ENCODE measurements around the gene CHKB.
"Not testable (repeated sequence)": the region's sequence is repeated elsewhere in the genome, so short reads cannot be mapped to it uniquely, and the experiment has no call there.

Gene CHKB

GRCh38 chr22:50544078-50544745 is 38.4 kb downstream of the CHKB start:
- Mint-ChIP-seq H3K4me3 (peak overlapping the region; percentile 52), H3K27ac (peak overlapping the region; percentile 81), H3K4me1 (ENCODE audit: low read depth) (peaks cover 51% of the 10 kb centered on the region), H3K27me3 (no peaks in the 10 kb centered on the region), H3K9me3 (ENCODE audit: low read depth) (no peaks in the 10 kb centered on the region), H3K36me3 (no peaks in the 10 kb centered on the region)

- peak overlapping the region; percentile 93 for H3K27ac Mint-ChIP-seq
- no peaks in the 10 kb centered on the region for H3K27me3 Mint-ChIP-seq
- no peaks in the 10 kb centered on the region for H3K36me3 Mint-ChIP-seq
- no peaks in the 10 kb centered on the region for H3K9me3 Mint-ChIP-seq (ENCODE audit: low read depth)
- peak overlapping the region; percentile 64 for H3K4me3 Mint-ChIP-seq
- peaks cover 61% of the 10 kb centered on the region for H3K4me1 Mint-ChIP-seq (ENCODE audit: low read depth)
Measured at GRCh38 chr22:50542416-50542927, 40.2 kb downstream of the CHKB start.

- H3K4me3 Mint-ChIP-seq; H3K27me3 Mint-ChIP-seq; H3K9me3 Mint-ChIP-seq (ENCODE audit: low read depth); H3K36me3 Mint-ChIP-seq: not testable (repeated sequence)
- Mint-ChIP-seq H3K4me1 (ENCODE audit: low read depth) (peaks cover 61% of the 10 kb centered on the region), H3K27ac (peak overlapping the region; percentile 93)
Measured at GRCh38 chr22:50541667-50542026, 41.0 kb downstream of the CHKB start.

GRCh38 chr22:50540381-50540780 is 42.3 kb downstream of the CHKB start:
- peaks cover 52% of the 10 kb centered on the region for H3K4me1 Mint-ChIP-seq (ENCODE audit: low read depth)
- H3K4me3 Mint-ChIP-seq, result peak overlapping the region; percentile 35
- H3K27ac Mint-ChIP-seq, result peak overlapping the region; percentile 93

GRCh38 chr22:50537765-50538164 is 44.9 kb downstream of the CHKB start:
- no peaks in the 10 kb centered on the region for H3K27me3 Mint-ChIP-seq
- peaks cover 56% of the 10 kb centered on the region for H3K4me1 Mint-ChIP-seq (ENCODE audit: low read depth)
- H3K9me3 Mint-ChIP-seq (ENCODE audit: low read depth), result no peaks in the 10 kb centered on the region
- peak overlapping the region; percentile 21 for H3K4me3 Mint-ChIP-seq
- no peaks in the 10 kb centered on the region for H3K36me3 Mint-ChIP-seq
- peak overlapping the region; percentile 98 for H3K27ac Mint-ChIP-seq

More at GRCh38 chr22:50540381-50540780, 42.3 kb downstream of the CHKB start:
- no peaks in the 10 kb centered on the region for H3K27me3 Mint-ChIP-seq
- H3K9me3 Mint-ChIP-seq (ENCODE audit: low read depth), result no peaks in the 10 kb centered on the region
- H3K36me3 Mint-ChIP-seq, result no peaks in the 10 kb centered on the region

- Mint-ChIP-seq H3K27ac (no peak overlapping the region), H3K9me3 (ENCODE audit: low read depth) (no peaks in the 10 kb centered on the region), H3K27me3 (no peaks in the 10 kb centered on the region), H3K36me3 (no peaks in the 10 kb centered on the region), H3K4me3 (no peak overlapping the region), H3K4me1 (ENCODE audit: low read depth) (peaks cover 47% of the 10 kb centered on the region)
Measured at GRCh38 chr22:50536226-50536625, 46.4 kb downstream of the CHKB start.

- Mint-ChIP-seq H3K27me3 (no peaks in the 10 kb centered on the region), H3K4me3 (no peak overlapping the region), H3K27ac (peak overlapping the region; percentile 22), H3K9me3 (ENCODE audit: low read depth) (no peaks in the 10 kb centered on the region), H3K4me1 (ENCODE audit: low read depth) (peaks cover 38% of the 10 kb centered on the region), H3K36me3 (no peaks in the 10 kb centered on the region)
Measured at GRCh38 chr22:50535113-50535512, 47.5 kb downstream of the CHKB start.

GRCh38 chr22:50533856-50534711 is 48.6 kb downstream of the CHKB start:
- H3K9me3 Mint-ChIP-seq (ENCODE audit: low read depth); H3K36me3 Mint-ChIP-seq; H3K27me3 Mint-ChIP-seq: not testable (repeated sequence)
- Mint-ChIP-seq H3K27ac (peak overlapping the region; percentile 76), H3K4me1 (ENCODE audit: low read depth) (peaks cover 28% of the 10 kb centered on the region), H3K4me3 (peak overlapping the region; percentile 60)

GRCh38 chr22:50532824-50533796 is 49.5 kb downstream of the CHKB start:
- Mint-ChIP-seq H3K36me3 (no peaks in the 10 kb centered on the region), H3K4me3 (peak overlapping the region; percentile 89), H3K4me1 (ENCODE audit: low read depth) (peaks cover 27% of the 10 kb centered on the region), H3K9me3 (ENCODE audit: low read depth) (no peaks in the 10 kb centered on the region), H3K27me3 (no peaks in the 10 kb centered on the region), H3K27ac (peak overlapping the region; percentile 76)

GRCh38 chr22:50531962-50532674 is 50.5 kb downstream of the CHKB start:
- H3K9me3 Mint-ChIP-seq (ENCODE audit: low read depth), result no peaks in the 10 kb centered on the region
- peak overlapping the region; percentile 89 for H3K4me3 Mint-ChIP-seq
- no peaks in the 10 kb centered on the region for H3K36me3 Mint-ChIP-seq
- H3K4me1 Mint-ChIP-seq (ENCODE audit: low read depth), result peaks cover 30% of the 10 kb centered on the region
- no peaks in the 10 kb centered on the region for H3K27me3 Mint-ChIP-seq
- H3K27ac Mint-ChIP-seq, result peak overlapping the region; percentile 76

- no peaks in the 10 kb centered on the region for H3K36me3 Mint-ChIP-seq
- H3K4me3 Mint-ChIP-seq, result peak overlapping the region; percentile 89
- H3K4me1 Mint-ChIP-seq (ENCODE audit: low read depth), result peaks cover 34% of the 10 kb centered on the region
- no peaks in the 10 kb centered on the region for H3K27me3 Mint-ChIP-seq
- peak overlapping the region; percentile 93 for H3K27ac Mint-ChIP-seq
- no peaks in the 10 kb centered on the region for H3K9me3 Mint-ChIP-seq (ENCODE audit: low read depth)
Measured at GRCh38 chr22:50531546-50531961, 51.1 kb downstream of the CHKB start.

GRCh38 chr22:50530877-50531545 is 51.6 kb downstream of the CHKB start:
- peak overlapping the region; percentile 93 for H3K27ac Mint-ChIP-seq
- H3K4me3 Mint-ChIP-seq, result peak overlapping the region; percentile 89
- no peaks in the 10 kb centered on the region for H3K27me3 Mint-ChIP-seq
- H3K4me1 Mint-ChIP-seq (ENCODE audit: low read depth), result peaks cover 34% of the 10 kb centered on the region
- H3K9me3 Mint-ChIP-seq (ENCODE audit: low read depth), result no peaks in the 10 kb centered on the region
- no peaks in the 10 kb centered on the region for H3K36me3 Mint-ChIP-seq

GRCh38 chr22:50530580-50530876 is 52.1 kb downstream of the CHKB start:
- Mint-ChIP-seq H3K27ac (peak overlapping the region; percentile 93), H3K4me1 (ENCODE audit: low read depth) (peaks cover 34% of the 10 kb centered on the region), H3K27me3 (no peaks in the 10 kb centered on the region), H3K9me3 (ENCODE audit: low read depth) (no peaks in the 10 kb centered on the region), H3K36me3 (no peaks in the 10 kb centered on the region), H3K4me3 (peak overlapping the region; percentile 89)
